SK-N-SH treated with all-trans-retinoic acid at 6 μM for 48 hours (cell line): Measurements from ENCODE around the gene RPL19.

Experiments used
- BACH2 ChIP-seq: fragments of 250-450 bp; sonication (Bioruptor Pico); IDR thresholded peaks from 2 replicates; pipeline ENCODE4 v1.9.0; 2021; ENCODE audit warnings: mild to moderate bottlenecking, borderline replicate concordance
- ESRRG ChIP-seq: fragments of 250-450 bp; sonication (Bioruptor Pico); IDR thresholded peaks from 2 replicates; pipeline ENCODE4 v1.6.1; 2021; ENCODE audit warnings: mild to moderate bottlenecking
- ISL1 ChIP-seq: fragments of 250-450 bp; sonication (Bioruptor Pico); IDR thresholded peaks from 2 replicates; pipeline ENCODE4 v2.1.2; 2022; ENCODE audit warnings: mild to moderate bottlenecking, moderate library complexity
- TOX ChIP-seq: fragments of 250-450 bp; sonication (Bioruptor Pico); IDR thresholded peaks from 2 replicates; pipeline ENCODE4 v1.8.0; 2021; ENCODE audit warnings: mild to moderate bottlenecking, moderate library complexity, borderline replicate concordance
- ZFP3 ChIP-seq: fragments of 250-450 bp; sonication (Bioruptor Pico); IDR thresholded peaks from 2 replicates; pipeline ENCODE4 v1.5.0; 2020; ENCODE audit warnings: mild to moderate bottlenecking, moderate library complexity
- ZNF565 ChIP-seq: fragments of 450-650 bp; formaldehyde crosslinking; conservative IDR thresholded peaks from 2 replicates; pipeline ENCODE4 v1.5.0; 2020; ENCODE audit warnings: low read depth, mild to moderate bottlenecking, moderate library complexity

GRCh38 chr17:39191750-39192510 is 8.2 kb upstream of the RPL19 start:
- TF ChIP-seq ESRRG (CRISPR knock-in tag), result no peak
- TF ChIP-seq TOX, result no peak
- no peak for TF ChIP-seq ISL1
- TF ChIP-seq ZFP3 (CRISPR knock-in tag), result no peak
- no peak for TF ChIP-seq BACH2 (CRISPR knock-in tag)
- TF ChIP-seq ZNF565 (CRISPR knock-in tag), result no peak
